Right lobe of liver (tissue), 6 donors: ENCODE results near the gene TMEM222. TPM values are rescaled to one million over a fixed set of nuclear protein-coding genes. Genes with fewer than 3 reads are reported as not detected.

Source experiments
- ATAC-seq, 4 donors: fragments of 200-7000 bp; cut with Tn5 transposase; one replicate each; pipeline ENCODE4 v1.9.1; 2020; ENCODE audit warnings: mild to moderate bottlenecking in 4 of 4, moderate library complexity in 4 of 4
- DNase-seq, 3 donors: peaks; one replicate each; pipeline ENCODE4 v3.0.0-alpha.2; 2020
- H3K27ac ChIP-seq, 3 donors: fragments of 200-600 bp; one replicate each; pipeline ENCODE4 v1.8.0; 2022
- H3K27me3 ChIP-seq, 2 donors: fragments of 200-600 bp; one replicate each; pipeline ENCODE4 v1.8.0; 2022
- H3K36me3 ChIP-seq, 4 donors: fragments of 200-600 bp; sonication (generic) in 1 of 4; one replicate each; pipeline versions ENCODE4 v1.5.1 to v1.8.0; 2017 to 2022; ENCODE audit warnings: control low read depth in 1 of 4
- H3K4me1 ChIP-seq, 4 donors: fragments of 200-600 bp; sonication (generic) in 1 of 4; one replicate each; pipeline versions ENCODE4 v1.5.1 to v1.8.0; 2017 to 2022; ENCODE audit warnings: control low read depth in 1 of 4
- H3K4me3 ChIP-seq, 3 donors: fragments of 200-600 bp; one replicate each; pipeline ENCODE4 v1.8.0; 2022
- H3K9me3 ChIP-seq, 4 donors: fragments of 200-600 bp; sonication (generic) in 1 of 4; one replicate each; pipeline versions ENCODE4 v1.5.1 to v1.8.0; 2017 to 2022; ENCODE audit warnings: control low read depth in 1 of 4
- CTCF ChIP-seq, 4 donors: fragments of 200-600 bp in 3 of 4; fragments of 450-650 bp in 1 of 4; IDR thresholded peaks; one replicate each; pipeline versions ENCODE4 v1.5.1 to v1.8.0; 2016 to 2022; ENCODE audit warnings: antibody characterized with exemption in 4 of 4, mild to moderate bottlenecking in 2 of 4
- POLR2A ChIP-seq: fragments of 450-650 bp; IDR thresholded peaks from one replicate; pipeline ENCODE4 v1.6.1; 2017; ENCODE audit warnings: antibody characterized with exemption, mild to moderate bottlenecking
- WGBS: methylation state at CpG from one replicate; pipeline ENCODE4 v1.1.6; 2018; ENCODE audit warnings: low coverage, low lambda C conversion rate; ENCODE audit not compliant: insufficient coverage; ENCODE audit errors: missing lambda C conversion rate; 5-methylcytosine and 5-hydroxymethylcytosine counted together
- intact Hi-C, 2 donors: fragments of 100-400 bp; cut with DNase I; formaldehyde crosslinking; loops; one replicate each; pipeline versions ENCODE4 v1.11.2 to v1.14.1; 2022
- total RNA-seq, 6 experiments: library from RNA; depleted of rRNA in 2 of 6; stranded (reverse); fragments of >200 nt in 2 of 6; fragmentation: NEBNext Ultra II Directional in 3 of 6; extraction: Animal tissue kit (Norgen Biotek cat#: 25700) in 3 of 6; gene quantifications; one replicate each; pipeline versions ENCODE4 v1.1.0 to v1.2.4, GENCODE V29; 2016 to 2023
- donor health status: DM: no; HTN: yes; CAD: no.
- donor health status: DM: no; HTN: no; CAD: no.
- donor health status: DM: no; HTN: no; CAD: no.
- donor health status: DM: no; HTN: yes; CAD: no.
- donor health status: DM: no; HTN: yes; CAD: no.

The TMEM222 gene
- total RNA-seq, 6 experiments from 2014 or later: 15.1 to 22.6 (median 19.1) TPM

- peaks cover 0 to 22% (median 0%) of the 10 kb centered on the region in 4 donors for H3K4me1 ChIP-seq
- intact Hi-C loops: no loop called here
Observed at GRCh38 chr1:27366113-27366410, 44.1 kb downstream of the TMEM222 start.

GRCh38 chr1:27366411-27367159 lies 44.6 kb downstream of the TMEM222 start, which contains the start of gene MAP3K6:
MAP3K6 (minus strand) TSS chr1:27366961; CDS start chr1:27366597, 364 bp downstream.
- ATAC-seq (peak; percentile 70 to 79 (median 76)), DNase-seq (peak; percentile 82 to 87 (median 85))
- H3K27ac ChIP-seq: peak within 1 kb of the TSS; percentile 76 to 96 (median 81)
- peaks cover 0 to 2% (median 0%) of the 10 kb centered on the region in 4 donors for H3K36me3 ChIP-seq
- H3K4me1 ChIP-seq: peaks cover 0 to 22% (median 0%) of the 10 kb centered on the region in 4 donors
- peak within 1 kb of the TSS; percentile 56 to 74 (median 68) for H3K4me3 ChIP-seq
- intact Hi-C loops: no loop called here
- 0% methylated on average over 4 of the region's 67 CpGs for WGBS
- H3K9me3 ChIP-seq: no peaks in the 10 kb centered on the region
- TF ChIP-seq CTCF (IDR thresholded peaks at IDR 0.05) (peak; percentile 30 to 76 (median 42)), POLR2A (peak; percentile 67)
- H3K27me3 ChIP-seq: no peaks in the 10 kb centered on the region

More at GRCh38 chr1:27366113-27366410, 44.1 kb downstream of the TMEM222 start:
- TF ChIP-seq POLR2A (no peak), CTCF (IDR thresholded peaks at IDR 0.05) (no peak)
- 1% methylated on average over 16 of the region's 30 CpGs for WGBS
- DNase-seq: peak; percentile 84 to 92 (median 85)
- peak overlapping the region; percentile 59 to 96 (median 76) for H3K27ac ChIP-seq
- peak; percentile 51 to 65 (median 61) for ATAC-seq
- H3K36me3 ChIP-seq: peaks cover 0 to 2% (median 0%) of the 10 kb centered on the region in 4 donors
- no peaks in the 10 kb centered on the region for H3K27me3 ChIP-seq
- peak overlapping the region; percentile 56 to 74 (median 68) for H3K4me3 ChIP-seq
- H3K9me3 ChIP-seq: no peaks in the 10 kb centered on the region

- DNase-seq (no peak), ATAC-seq (no peak)
- H3K4me3 ChIP-seq: peak overlapping the region; percentile 56 to 74 (median 68)
- H3K27me3 ChIP-seq: no peaks in the 10 kb centered on the region
- peaks cover 0 to 22% (median 0%) of the 10 kb centered on the region in 4 donors for H3K4me1 ChIP-seq
- peak overlapping the region in 2 of 3 donors; percentile 50 to 96 for H3K27ac ChIP-seq
- no peaks in the 10 kb centered on the region for H3K36me3 ChIP-seq
- WGBS: 32% methylated on average over 4 of the region's 8 CpGs
- no peaks in the 10 kb centered on the region for H3K9me3 ChIP-seq
- no peak for TF ChIP-seq CTCF (IDR thresholded peaks at IDR 0.05)
- no peak for TF ChIP-seq POLR2A
- intact Hi-C loops: no loop called here
Observed at GRCh38 chr1:27367160-27367650, 45.2 kb downstream of the TMEM222 start.

GRCh38 chr1:27368869-27369582 lies 47.1 kb downstream of the TMEM222 start:
- no peaks in the 10 kb centered on the region for H3K9me3 ChIP-seq
- TF ChIP-seq POLR2A (no peak), CTCF (IDR thresholded peaks at IDR 0.05) (peak in 1 of 4 donors; percentile 5)
- no peak overlapping the region for H3K27ac ChIP-seq
- no peaks in the 10 kb centered on the region for H3K27me3 ChIP-seq
- no peak overlapping the region for H3K4me3 ChIP-seq
- peaks cover 0 to 22% (median 0%) of the 10 kb centered on the region in 4 donors for H3K4me1 ChIP-seq
- WGBS: 0% methylated on average over 1 of the region's 13 CpGs
- no peak for DNase-seq
- intact Hi-C loops: no loop called here
- no peaks in the 10 kb centered on the region for H3K36me3 ChIP-seq
- no peak for ATAC-seq
